Measurements from ENCODE around the gene GPR82. TPM values are rescaled to one million over a fixed set of nuclear protein-coding genes. Genes with fewer than 3 reads are reported as not detected.

Gene GPR82
- total RNA-seq, 1 experiment from 2014 or later: not detected

GRCh38 chrX:41708486-41708885 lies 15.5 kb upstream of the GPR82 start:
- BruUV-seq (replicated peaks): no TSS peak
- ChIA-PET CTCF (no interaction called here), POLR2A (no interaction called here)

DNA sequence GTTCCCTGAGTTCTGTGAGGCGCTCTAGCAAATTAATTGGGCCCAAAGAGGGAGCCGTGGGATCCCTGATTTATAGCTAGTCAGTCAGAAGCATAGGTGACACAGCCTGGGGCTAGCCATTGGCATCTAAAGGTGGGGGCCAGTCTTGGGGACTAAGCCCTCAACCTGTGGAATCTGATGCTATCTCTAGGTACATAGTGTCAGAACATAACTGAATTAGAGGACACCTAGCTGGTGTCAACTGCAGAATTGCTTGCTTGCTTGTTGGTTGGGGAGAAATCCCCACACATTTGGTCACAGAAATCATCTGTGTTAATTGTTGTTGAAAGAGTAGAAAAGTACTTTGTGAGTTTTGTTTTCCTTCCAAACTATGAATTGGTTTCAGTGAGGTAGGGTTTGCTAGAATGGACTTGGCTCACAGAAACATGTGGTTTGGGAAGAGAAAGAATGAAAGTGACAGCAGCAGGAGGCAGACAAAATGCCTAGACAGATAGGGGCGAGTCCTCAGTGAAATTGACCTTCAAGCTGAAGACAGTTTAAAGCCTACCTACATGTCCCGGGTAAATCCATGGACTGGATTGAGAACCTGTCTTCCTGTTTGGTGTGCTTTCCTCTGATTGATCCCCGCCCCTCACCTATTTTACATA lies 12.8 kb upstream of the GPR82 start:
- Histone ChIP-seq H3K27me3 (ENCODE audit: insufficient read depth, low read length) (no peaks in the 10 kb centered on the region), H3K79me2 (ENCODE audit: insufficient read depth, low read length) (no peaks in the 10 kb centered on the region), H3K9me3 (ENCODE audit: control insufficient read depth in 1 of 2, insufficient read depth in 1 of 2, low read depth in 1 of 2, low read length in 2 of 2) (no peaks in the 10 kb centered on the region), H3K4me1 (ENCODE audit: control insufficient read depth in 1 of 2, insufficient read depth in 2 of 2, low read length in 2 of 2) (no peaks in the 10 kb centered on the region), H2AFZ (ENCODE audit: low read depth, low read length, poor library complexity, severe bottlenecking) (no peak overlapping the region), H3K4me2 (ENCODE audit: low read length) (no peak overlapping the region), H3K27ac (ENCODE audit: low read depth, low read length) (no peak overlapping the region), H3K9me2 (ENCODE audit: insufficient read depth) (no peaks in the 10 kb centered on the region), H3K36me3 (ENCODE audit: control insufficient read depth in 1 of 2, insufficient read depth in 2 of 2, low read length in 2 of 2) (no peaks in the 10 kb centered on the region), H3K9ac (ENCODE audit: low read length) (no peak overlapping the region), H4K20me1 (ENCODE audit: insufficient read depth) (no peaks in the 10 kb centered on the region), H3K4me3 (replicated peaks in 1 of 2; ENCODE audit: low read depth in 1 of 2, low read length in 2 of 2) (no peak overlapping the region)
- RAD21 ChIA-PET (ENCODE audit: low non-redundant PET in 1 of 2, low total read pairs in 2 of 2, uncharacterized antibody in 2 of 2, unreplicated experiment in 2 of 2): no interaction called here
- BruUV-seq (replicated peaks): no TSS peak
- no peak for TF ChIP-seq TCF7L2 (IDR thresholded peaks at IDR 0.05; ENCODE audit: borderline replicate concordance, extremely low read depth, insufficient read depth, insufficient read length)
- TF ChIP-seq POLR2A (IDR thresholded peaks at IDR 0.05; ENCODE audit: borderline replicate concordance, extremely low read depth, insufficient read depth, insufficient read length): no peak
- TF ChIP-seq MAX (IDR thresholded peaks at IDR 0.05): no peak
- TF ChIP-seq ELF1 (IDR thresholded peaks at IDR 0.05; ENCODE audit: borderline replicate concordance, low read depth): no peak
- no peak for TF ChIP-seq FOSL1 (IDR thresholded peaks at IDR 0.05; ENCODE audit: low read depth)
- TF ChIP-seq JUND (IDR thresholded peaks at IDR 0.05): no peak
- no peak for TF ChIP-seq SIN3A (IDR thresholded peaks at IDR 0.05; ENCODE audit: low read depth)
- TF ChIP-seq YY1 (IDR thresholded peaks at IDR 0.05; ENCODE audit: extremely low read depth, insufficient replicate concordance, low read depth, low read length): no peak
- TF ChIP-seq REST (IDR thresholded peaks at IDR 0.05; ENCODE audit: low read depth): no peak
- DNase-seq (ENCODE audit: low read depth, low spot score): no peak
- POLR2A ChIA-PET: no interaction called here
- intact Hi-C loops (cut with micrococcal nuclease): no loop called here
- no peak for ATAC-seq
- CTCF ChIA-PET: no interaction called here

More at GRCh38 chrX:41708486-41708885, 15.5 kb upstream of the GPR82 start:
- Histone ChIP-seq H3K79me2 (ENCODE audit: insufficient read depth, low read length) (no peaks in the 10 kb centered on the region), H4K20me1 (ENCODE audit: insufficient read depth) (no peaks in the 10 kb centered on the region), H3K9me3 (ENCODE audit: control insufficient read depth in 1 of 2, insufficient read depth in 1 of 2, low read depth in 1 of 2, low read length in 2 of 2) (no peaks in the 10 kb centered on the region), H3K9me2 (ENCODE audit: insufficient read depth) (no peaks in the 10 kb centered on the region), H3K27ac (ENCODE audit: low read depth, low read length) (no peak overlapping the region), H3K4me3 (replicated peaks in 1 of 2; ENCODE audit: low read depth in 1 of 2, low read length in 2 of 2) (no peak overlapping the region), H3K4me1 (ENCODE audit: control insufficient read depth in 1 of 2, insufficient read depth in 2 of 2, low read length in 2 of 2) (no peaks in the 10 kb centered on the region), H3K36me3 (ENCODE audit: control insufficient read depth in 1 of 2, insufficient read depth in 2 of 2, low read length in 2 of 2) (no peaks in the 10 kb centered on the region), H2AFZ (ENCODE audit: low read depth, low read length, poor library complexity, severe bottlenecking) (no peak overlapping the region), H3K27me3 (ENCODE audit: insufficient read depth, low read length) (no peaks in the 10 kb centered on the region), H3K9ac (ENCODE audit: low read length) (no peak overlapping the region), H3K4me2 (ENCODE audit: low read length) (no peak overlapping the region)
- DNase-seq (ENCODE audit: low read depth, low spot score) (no peak), ATAC-seq (no peak)
- TF ChIP-seq JUND (IDR thresholded peaks at IDR 0.05): no peak
- no peak for TF ChIP-seq YY1 (IDR thresholded peaks at IDR 0.05; ENCODE audit: extremely low read depth, insufficient replicate concordance, low read depth, low read length)
- intact Hi-C loops (cut with micrococcal nuclease): no loop called here
- RAD21 ChIA-PET (ENCODE audit: low non-redundant PET in 1 of 2, low total read pairs in 2 of 2, uncharacterized antibody in 2 of 2, unreplicated experiment in 2 of 2): no interaction called here
